ENCODE data around the gene GTPBP2.

GRCh38 chr6:43666196-43666920 is 37.3 kb upstream of the GTPBP2 start:
- TF ChIP-seq, protein P1, sequence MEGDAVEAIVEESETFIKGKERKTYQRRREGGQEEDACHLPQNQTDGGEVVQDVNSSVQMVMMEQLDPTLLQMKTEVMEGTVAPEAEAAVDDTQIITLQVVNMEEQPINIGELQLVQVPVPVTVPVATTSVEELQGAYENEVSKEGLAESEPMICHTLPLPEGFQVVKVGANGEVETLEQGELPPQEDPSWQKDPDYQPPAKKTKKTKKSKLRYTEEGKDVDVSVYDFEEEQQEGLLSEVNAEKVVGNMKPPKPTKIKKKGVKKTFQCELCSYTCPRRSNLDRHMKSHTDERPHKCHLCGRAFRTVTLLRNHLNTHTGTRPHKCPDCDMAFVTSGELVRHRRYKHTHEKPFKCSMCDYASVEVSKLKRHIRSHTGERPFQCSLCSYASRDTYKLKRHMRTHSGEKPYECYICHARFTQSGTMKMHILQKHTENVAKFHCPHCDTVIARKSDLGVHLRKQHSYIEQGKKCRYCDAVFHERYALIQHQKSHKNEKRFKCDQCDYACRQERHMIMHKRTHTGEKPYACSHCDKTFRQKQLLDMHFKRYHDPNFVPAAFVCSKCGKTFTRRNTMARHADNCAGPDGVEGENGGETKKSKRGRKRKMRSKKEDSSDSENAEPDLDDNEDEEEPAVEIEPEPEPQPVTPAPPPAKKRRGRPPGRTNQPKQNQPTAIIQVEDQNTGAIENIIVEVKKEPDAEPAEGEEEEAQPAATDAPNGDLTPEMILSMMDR (IDR thresholded peaks at IDR 0.05): no peak
- TF ChIP-seq EP300 (IDR thresholded peaks at IDR 0.05) (no peak), POLR2A (IDR thresholded peaks at IDR 0.05; ENCODE audit: low read depth) (no peak)

Measured in esophagus muscularis mucosa (tissue), 4 donors.